HK-2 (cell line): ENCODE data around the gene LARP1.
A peak's percentile ranks its signal among the peaks of the same experiment; 100 is the strongest.
"Not testable (repeated sequence)": the region's sequence is repeated elsewhere in the genome, so short reads cannot be mapped to it uniquely, and the experiment has no call there.

Source experiments
- DNase-seq: peaks from one replicate; pipeline ENCODE4 v3.0.0-alpha.2; 2018; ENCODE audit not compliant: unreplicated experiment

The LARP1 gene

DNA sequence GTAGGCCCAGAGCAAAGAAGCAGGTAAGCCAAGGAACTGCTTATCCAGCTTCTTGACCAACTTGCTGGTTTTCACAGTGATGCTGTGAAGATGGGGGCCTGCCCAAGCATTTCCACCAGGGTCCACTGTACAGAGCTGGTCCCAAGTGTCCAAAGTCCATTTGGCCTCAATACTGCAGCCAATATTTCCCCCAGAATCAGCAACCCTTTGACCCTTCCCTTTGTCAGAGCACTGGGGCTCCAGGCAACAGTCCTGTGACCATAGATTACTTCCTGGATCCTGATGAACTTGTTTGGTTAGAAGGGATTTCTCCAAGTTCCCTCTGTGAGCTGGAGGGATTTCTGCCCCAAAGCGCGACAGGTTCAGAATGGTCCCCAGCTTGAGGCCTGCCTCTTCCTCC lies 68.9 kb downstream of the LARP1 start:
- no peak for DNase-seq

DNA sequence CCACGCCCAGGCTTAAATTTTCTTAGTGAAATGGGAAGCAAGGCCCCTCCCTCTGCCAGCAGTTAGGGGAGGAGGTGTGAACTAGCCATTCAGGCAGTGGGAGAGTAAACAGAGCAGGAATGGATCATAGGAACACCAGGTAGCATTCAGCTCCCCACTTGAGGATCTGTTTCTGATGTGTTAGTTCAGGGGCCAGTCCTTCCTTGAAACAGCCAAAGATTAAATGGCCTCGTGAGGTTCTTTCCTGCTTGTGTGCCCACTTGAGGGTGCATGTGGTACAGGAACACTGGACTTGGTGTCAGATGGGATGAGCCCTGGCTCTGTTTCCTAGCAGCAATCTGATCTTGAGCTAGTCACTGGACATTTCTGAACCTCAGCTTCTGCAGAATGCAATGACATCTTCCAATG lies 74.0 kb downstream of the LARP1 start:
- no peak for DNase-seq

- peak; percentile 22 for DNase-seq
Measured at GRCh38 chr5:154829589-154830218, 74.5 kb downstream of the LARP1 start.

DNA sequence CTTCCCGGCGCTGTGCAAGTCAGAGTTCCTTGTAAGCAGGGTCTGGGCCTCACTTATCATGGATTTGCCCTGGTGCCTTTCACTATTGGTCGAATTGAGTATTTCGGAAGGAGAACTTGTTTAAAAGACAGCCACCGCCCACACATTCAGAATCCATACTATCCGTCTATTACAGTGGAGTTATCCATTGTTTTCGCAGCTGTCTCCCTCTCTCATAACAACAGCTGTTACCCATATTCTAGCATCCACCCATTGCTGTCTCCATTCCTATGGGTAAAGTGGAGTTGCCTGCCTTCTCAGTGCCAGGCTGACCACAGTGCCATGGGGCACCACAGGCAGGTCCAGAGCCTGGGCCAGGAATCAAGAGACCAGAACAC lies 75.0 kb downstream of the LARP1 start:
- DNase-seq, result no peak

- DNase-seq, result no peak
Measured at GRCh38 chr5:154830596-154830995, 75.4 kb downstream of the LARP1 start.

GRCh38 chr5:154831451-154831850 lies 76.3 kb downstream of the LARP1 start:
- no peak for DNase-seq

- DNase-seq, result not testable (repeated sequence)
Measured at GRCh38 chr5:154832804-154833203, 77.6 kb downstream of the LARP1 start.

GRCh38 chr5:154834053-154834452 lies 78.9 kb downstream of the LARP1 start:
- no peak for DNase-seq

DNA sequence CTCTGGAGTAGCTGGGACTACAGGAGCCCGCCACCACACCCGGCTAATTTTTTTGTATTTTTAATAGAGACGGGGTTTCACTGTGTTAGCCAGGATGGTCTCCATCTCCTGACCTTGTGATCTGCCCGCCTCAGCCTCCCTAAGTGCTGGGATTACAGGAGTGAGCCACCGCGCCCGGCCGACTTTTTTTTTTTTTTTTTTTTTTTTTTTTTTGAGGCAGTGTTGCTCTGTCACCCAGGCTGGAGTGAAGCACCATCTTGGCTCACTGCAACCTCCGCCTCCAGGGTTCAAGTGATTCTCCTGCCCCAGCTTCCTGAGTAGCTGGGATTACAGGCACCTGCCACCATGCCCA lies 80.5 kb downstream of the LARP1 start:
- DNase-seq, result not testable (repeated sequence)

DNA sequence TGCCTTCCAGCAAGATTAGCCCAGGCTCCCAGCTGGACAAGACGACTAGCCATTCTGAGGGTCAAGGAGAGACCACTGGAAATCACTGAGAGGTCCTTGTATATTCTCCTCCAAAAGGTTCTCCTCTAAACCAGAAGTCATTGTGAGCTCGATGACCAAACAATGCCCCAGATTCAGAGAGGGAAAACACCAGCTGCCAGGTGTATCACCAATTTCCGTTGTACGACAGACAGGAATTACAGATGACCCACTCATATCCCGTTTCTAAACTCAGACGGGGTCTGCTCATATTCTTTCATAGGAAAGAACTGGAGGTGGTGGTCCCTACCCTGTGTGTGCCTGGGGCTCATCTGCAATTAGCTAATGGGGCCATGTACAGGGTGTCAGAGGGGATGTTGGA lies 81.0 kb downstream of the LARP1 start:
- no peak for DNase-seq

GRCh38 chr5:154837009-154837901 lies 82.1 kb downstream of the LARP1 start:
- no peak for DNase-seq

GRCh38 chr5:154840435-154841272 lies 85.5 kb downstream of the LARP1 start:
- DNase-seq, result no peak

DNA sequence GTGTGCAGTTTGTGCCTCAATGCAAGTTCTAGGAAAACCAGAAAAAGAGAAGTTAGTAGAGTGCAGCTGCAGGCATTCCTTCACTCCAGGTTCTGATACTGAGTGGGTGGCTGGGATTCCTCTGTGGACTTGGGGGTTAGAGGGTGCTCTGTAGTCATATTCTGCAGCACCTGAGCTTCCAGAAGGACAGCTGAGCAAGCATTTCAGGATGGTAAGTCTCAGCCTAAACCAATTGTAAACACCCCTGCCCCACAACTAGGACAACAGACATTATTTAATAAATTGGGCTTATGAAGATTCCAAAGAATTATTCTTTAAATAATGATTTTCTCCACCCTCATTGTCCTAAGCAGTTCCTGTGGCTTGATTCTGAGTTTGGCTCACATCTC lies 86.1 kb downstream of the LARP1 start:
- no peak for DNase-seq

DNA sequence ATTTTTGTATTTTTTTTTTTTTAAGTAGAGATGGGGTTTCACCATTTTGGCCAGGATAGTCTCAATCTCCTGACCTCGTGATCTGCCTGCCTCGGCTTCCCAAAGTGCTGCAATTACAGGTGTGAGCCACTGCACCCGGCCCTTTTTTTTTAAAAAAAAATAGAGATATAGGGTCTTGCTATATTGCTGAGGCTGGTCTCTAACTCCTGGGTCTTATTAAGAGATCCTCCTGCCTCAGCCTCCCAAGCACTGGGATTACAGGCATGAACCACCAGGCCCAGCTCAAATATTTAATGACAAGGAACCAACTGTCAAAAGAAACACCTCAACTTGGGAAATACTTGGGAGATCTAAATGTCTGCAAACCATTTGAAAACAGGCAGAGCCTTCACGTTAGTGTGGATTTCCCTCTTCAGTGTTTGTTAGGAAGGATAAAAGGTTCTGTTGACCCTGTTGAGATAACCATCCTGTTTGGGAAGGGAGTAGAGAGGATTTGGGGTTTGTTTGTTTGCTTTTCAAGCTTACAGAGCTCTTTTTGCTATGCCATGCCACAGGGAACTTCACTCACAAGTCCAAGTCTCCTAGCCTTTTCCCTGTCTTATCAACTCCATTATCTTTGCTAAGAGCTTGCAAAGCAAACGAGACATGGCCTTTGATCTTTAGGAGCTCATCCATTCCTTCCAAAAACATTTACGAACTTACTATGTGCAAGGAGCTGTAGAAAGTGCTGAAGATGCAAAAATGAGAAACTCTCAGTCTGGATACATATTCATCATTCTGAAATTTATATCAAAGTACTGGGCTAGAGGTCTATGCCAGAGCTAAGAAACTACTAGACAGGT lies 87.7 kb downstream of the LARP1 start:
- DNase-seq, result no peak

DNA sequence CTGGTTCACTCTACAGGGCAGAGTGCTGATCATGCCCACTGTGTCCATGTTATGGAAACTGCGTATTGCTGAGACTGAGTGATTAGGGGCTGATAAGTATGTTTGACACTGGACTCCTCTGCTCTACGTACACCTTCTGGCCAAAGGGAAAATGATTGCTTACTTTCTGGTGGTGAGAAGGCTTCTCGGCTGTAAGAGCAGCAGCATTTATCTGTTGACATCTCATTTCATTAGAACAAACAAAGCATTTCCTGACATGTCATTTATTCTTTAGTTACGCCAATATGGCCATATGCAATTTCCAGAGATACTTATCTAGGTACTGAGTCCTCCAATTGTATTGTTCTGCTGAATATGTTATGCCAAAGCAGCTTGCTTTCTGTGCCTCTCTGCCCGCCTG lies 89.6 kb downstream of the LARP1 start:
- DNase-seq, result no peak

DNA sequence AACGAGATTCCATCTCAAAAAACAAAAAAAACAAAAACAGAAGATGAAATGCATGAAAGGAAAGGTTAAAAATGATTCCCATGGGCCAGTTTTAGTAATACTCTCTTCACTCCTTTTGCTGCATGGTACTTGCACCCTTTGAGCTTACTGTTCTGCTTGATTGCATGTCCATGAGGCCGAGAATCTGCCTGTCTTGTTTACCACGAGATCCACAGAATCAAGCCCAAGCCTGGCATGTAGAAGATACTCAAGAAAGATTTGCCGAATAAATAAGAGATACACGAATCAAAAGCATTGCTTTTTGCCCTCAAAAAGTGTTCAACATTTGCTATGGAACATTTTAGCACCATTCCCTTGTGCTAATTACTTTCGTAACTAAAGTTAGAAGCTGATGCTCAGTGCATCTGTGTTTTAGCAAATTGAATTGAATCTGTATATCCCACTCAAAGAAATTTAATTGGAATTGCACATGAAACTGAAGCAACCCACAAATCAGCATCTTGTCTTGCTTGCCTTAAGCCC lies 94.1 kb downstream of the LARP1 start:
- no peak for DNase-seq

DNA sequence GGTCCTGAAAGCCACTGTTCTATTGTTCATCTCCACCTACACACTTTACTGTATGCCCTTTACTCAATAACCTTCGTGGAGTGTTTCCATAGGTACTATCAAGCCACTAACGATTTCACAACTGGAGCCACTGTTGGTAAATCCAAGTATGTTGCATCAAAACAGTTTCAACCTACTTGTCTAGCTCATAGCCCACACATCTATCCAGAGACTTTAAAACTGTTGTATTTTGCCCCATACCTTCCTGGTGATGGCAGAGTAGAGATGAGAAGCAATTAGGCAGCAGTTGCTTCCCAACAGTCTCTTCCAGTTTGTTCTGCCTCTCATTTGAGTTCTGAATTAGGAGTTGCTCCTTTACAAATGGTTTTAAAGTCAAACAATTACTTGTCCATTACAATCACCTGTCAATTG lies 94.6 kb downstream of the LARP1 start:
- DNase-seq, result no peak

GRCh38 chr5:154850255-154851062 lies 95.3 kb downstream of the LARP1 start, which contains the start of gene FAXDC2:
FAXDC2 (minus strand) TSS chr5:154850603; CDS start chr5:154838178, 12,425 bp downstream.
- DNase-seq, result no peak

GRCh38 chr5:154851351-154851750 lies 96.2 kb downstream of the LARP1 start:
- DNase-seq, result no peak

DNA sequence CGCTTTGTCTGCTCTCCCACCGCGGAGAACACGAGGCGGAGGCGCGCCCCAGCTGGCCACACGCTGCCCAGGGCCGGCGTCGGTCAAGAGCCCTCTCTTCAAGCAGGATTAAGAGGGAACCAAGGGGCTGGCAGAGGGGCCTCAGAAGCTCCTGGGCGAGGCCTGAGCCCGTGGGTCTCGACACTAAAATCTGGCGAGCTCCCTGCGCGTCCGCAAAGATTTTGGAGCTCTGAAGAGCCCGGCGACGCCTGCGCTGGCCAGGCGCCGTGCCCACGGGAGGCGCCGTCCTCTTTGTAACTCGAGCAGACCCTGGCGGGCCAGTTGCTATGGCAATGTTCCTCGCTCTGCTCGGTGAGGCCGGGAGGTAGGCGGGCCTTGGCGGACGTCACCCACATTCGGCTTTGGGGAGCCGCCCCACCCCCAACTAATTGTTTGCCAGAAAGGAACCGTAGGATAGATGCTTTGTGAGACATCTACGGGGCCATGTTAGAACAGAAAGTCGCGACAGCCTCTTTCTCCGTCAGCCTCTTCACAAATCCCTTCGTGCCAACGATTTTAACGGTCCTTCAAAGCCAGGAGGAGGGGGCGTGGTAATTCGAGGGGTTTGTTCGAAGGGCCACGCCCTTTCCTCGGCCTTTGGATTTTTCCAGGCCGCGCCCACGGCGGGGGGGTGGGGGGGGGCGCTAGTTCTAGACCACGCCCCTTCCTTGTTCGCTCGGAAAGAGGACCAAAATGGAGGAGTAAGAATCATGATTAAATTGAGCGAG lies 102.5 kb downstream of the LARP1 start:
- DNase-seq, result peak; percentile 87
